H1 (cell line): ENCODE data around the gene CCNG2. TPM values are rescaled to one million over a fixed set of nuclear protein-coding genes. Genes with fewer than 3 reads are reported as not detected.
A peak's percentile ranks its signal among the peaks of the same experiment; 100 is the strongest.

Experiments
- CTCF ChIA-PET: fragments of 300-600 bp; sonication (Branson Sonifier 250); formaldehyde crosslinking; loops from one replicate; lab custom pipeline; 2021; ENCODE audit not compliant: partially characterized antibody; lab: Charles Lee
- POLR2A ChIA-PET: fragments of 300-600 bp; sonication (Branson Sonifier 250); formaldehyde crosslinking; loops from one replicate; lab custom pipeline; 2021; ENCODE audit warnings: inconsistent platforms; ENCODE audit not compliant: partially characterized antibody; lab: Charles Lee
- DNase-seq, 2 experiments: peaks; one replicate each; pipeline versions ENCODE4 v3.0.0 to v3.0.0-alpha.2; 2010 to 2022; ENCODE audit warnings: low spot score in 2 of 2, low read depth in 1 of 2, mixed read lengths in 1 of 2
- FAIRE-seq: peaks from 2 replicates; lab custom pipeline; 2011; peaks lifted over from hg19 to GRCh38; lab: Jason Lieb, UNC
- H2AFZ ChIP-seq: 2 replicates; pipeline ENCODE4 v1.8.1; 2012; ENCODE audit warnings: low read length, inconsistent platforms
- H2AK5ac ChIP-seq: 2 replicates; pipeline ENCODE4 v1.6.1; 2013; ENCODE audit warnings: low read depth, low read length
- H2BK120ac ChIP-seq: replicated peaks from 2 replicates; pipeline ENCODE3; 2013; ENCODE audit warnings: low read depth, low read length, inconsistent platforms
- H2BK12ac ChIP-seq: 2 replicates; pipeline ENCODE4 v1.6.1; 2013; ENCODE audit warnings: low read depth, low read length
- H2BK15ac ChIP-seq: 2 replicates; pipeline ENCODE4 v1.6.1; 2013; ENCODE audit warnings: low read length
- H2BK20ac ChIP-seq: 2 replicates; pipeline ENCODE4 v1.6.1; 2013; ENCODE audit warnings: low read length
- H2BK5ac ChIP-seq: 2 replicates; pipeline ENCODE4 v1.6.1; 2013; ENCODE audit warnings: low read depth, low read length
- H3K14ac ChIP-seq: 2 replicates; pipeline ENCODE4 v1.6.1; 2013; ENCODE audit warnings: inconsistent platforms; ENCODE audit not compliant: insufficient read length
- H3K18ac ChIP-seq: 2 replicates; pipeline ENCODE4 v1.6.1; 2013; ENCODE audit warnings: low read length; ENCODE audit errors: extremely low read depth
- H3K23ac ChIP-seq: 2 replicates; pipeline ENCODE4 v1.6.1; 2013; ENCODE audit warnings: inconsistent platforms; ENCODE audit not compliant: insufficient read length
- H3K23me2 ChIP-seq: 2 replicates; pipeline ENCODE4 v1.6.1; 2013; ENCODE audit warnings: low read depth, low read length
- H3K27ac ChIP-seq: 2 replicates; pipeline ENCODE4 v1.6.1; 2011; ENCODE audit warnings: low read depth, low read length, inconsistent platforms
- H3K27me3 ChIP-seq, 4 experiments: replicated peaks in 1 of 4; 1 replicate in 1 of 4; 2 replicates in 3 of 4; pipeline versions ENCODE4 v1.6.1 to v1.8.1; 2011 to 2013; ENCODE audit warnings: low read length in 3 of 4, mild to moderate bottlenecking in 3 of 4, inconsistent platforms in 2 of 4, mixed read lengths in 2 of 4, moderate library complexity in 1 of 4; ENCODE audit not compliant: control insufficient read depth in 3 of 4, insufficient read depth in 3 of 4; ENCODE audit errors: extremely low read depth in 1 of 4
- H3K36me3 ChIP-seq, 4 experiments: 2 replicates each; pipeline versions ENCODE4 v1.6.1 to v1.8.1; 2011 to 2013; ENCODE audit warnings: mild to moderate bottlenecking in 4 of 4, low read length in 3 of 4, moderate library complexity in 2 of 4, control low read depth in 1 of 4, inconsistent platforms in 1 of 4; ENCODE audit not compliant: insufficient read depth in 4 of 4, control insufficient read depth in 2 of 4
- H3K4ac ChIP-seq: replicated peaks from 2 replicates; pipeline ENCODE3; 2013; ENCODE audit warnings: low read length, low read depth, mixed read lengths, inconsistent platforms; ENCODE audit not compliant: insufficient read length
- H3K4me1 ChIP-seq, 4 experiments: replicated peaks in 1 of 4; 1 replicate in 1 of 4; 2 replicates in 3 of 4; pipeline versions ENCODE4 v1.6.1 to v1.8.1; 2011 to 2013; ENCODE audit warnings: low read length in 3 of 4, inconsistent platforms in 2 of 4, mixed read lengths in 1 of 4; ENCODE audit not compliant: insufficient read depth in 4 of 4, control insufficient read depth in 3 of 4
- H3K4me2 ChIP-seq, 2 experiments: 2 replicates each; pipeline versions ENCODE4 v1.6.1 to v1.8.1; 2011 to 2013; ENCODE audit warnings: low read depth in 2 of 2, low read length in 2 of 2, control low read depth in 1 of 2, inconsistent platforms in 1 of 2, mild to moderate bottlenecking in 1 of 2; ENCODE audit not compliant: insufficient read depth in 1 of 2
- H3K4me3 ChIP-seq, 4 experiments: fragments of 200-600, 300-600 bp in 1 of 4; sonication (generic), shearing (Covaris generic), sonication (Bioruptor Twin) in 1 of 4; 2 replicates each; pipeline versions ENCODE4 v1.5.1 to v1.8.1; 2011 to 2016; ENCODE audit warnings: low read length in 4 of 4, low read depth in 3 of 4, control low read depth in 2 of 4, inconsistent platforms in 2 of 4, mild to moderate bottlenecking in 2 of 4, mixed read lengths in 1 of 4, moderate library complexity in 1 of 4; ENCODE audit not compliant: insufficient read depth in 2 of 4; ENCODE audit errors: extremely low read depth in 1 of 4
- H3K56ac ChIP-seq: replicated peaks from 2 replicates; pipeline ENCODE3; 2013; ENCODE audit warnings: low read depth, mild to moderate bottlenecking, mixed read lengths, low read length, inconsistent platforms; ENCODE audit not compliant: insufficient read length
- H3K79me1 ChIP-seq: 2 replicates; pipeline ENCODE4 v1.6.1; 2013; ENCODE audit warnings: low read depth, low read length, control low read depth
- H3K79me2 ChIP-seq, 2 experiments: 2 replicates each; pipeline versions ENCODE4 v1.6.1 to v1.8.1; 2012 to 2013; ENCODE audit warnings: low read length in 2 of 2, mild to moderate bottlenecking in 2 of 2, inconsistent platforms in 1 of 2; ENCODE audit not compliant: insufficient read depth in 2 of 2, control insufficient read depth in 1 of 2
- H3K9ac ChIP-seq, 4 experiments: replicated peaks in 1 of 4; 1 replicate in 1 of 4; 2 replicates in 3 of 4; pipeline versions ENCODE4 v1.6.1 to v1.8.1; 2011 to 2013; ENCODE audit warnings: low read depth in 3 of 4, low read length in 3 of 4, control low read depth in 2 of 4, mild to moderate bottlenecking in 2 of 4, moderate library complexity in 2 of 4, inconsistent platforms in 1 of 4; ENCODE audit errors: extremely low read depth in 1 of 4
- H3K9me3 ChIP-seq, 2 experiments: 2 replicates each; pipeline versions ENCODE4 v1.6.1 to v1.8.1; 2012 to 2013; ENCODE audit warnings: mild to moderate bottlenecking in 2 of 2, moderate library complexity in 2 of 2, control low read depth in 1 of 2, inconsistent platforms in 1 of 2, low read depth in 1 of 2, low read length in 1 of 2, mixed read lengths in 1 of 2; ENCODE audit not compliant: insufficient read depth in 2 of 2
- H4K20me1 ChIP-seq, 2 experiments: replicated peaks in 1 of 2; 2 replicates each; pipeline versions ENCODE3 to v1.8.1; 2011 to 2013; ENCODE audit warnings: inconsistent platforms in 2 of 2, low read length in 2 of 2, mild to moderate bottlenecking in 1 of 2; ENCODE audit not compliant: insufficient read depth in 2 of 2, control insufficient read depth in 1 of 2
- H4K5ac ChIP-seq: 2 replicates; pipeline ENCODE4 v1.6.1; 2013; ENCODE audit warnings: low read length, low read depth, mixed read lengths, inconsistent platforms; ENCODE audit not compliant: insufficient read length
- H4K8ac ChIP-seq: 2 replicates; pipeline ENCODE4 v1.8.0; 2013; ENCODE audit warnings: mild to moderate bottlenecking, moderate library complexity, low read length, inconsistent platforms; ENCODE audit not compliant: insufficient read depth; ENCODE audit errors: extremely low read depth
- H4K91ac ChIP-seq: replicated peaks from 2 replicates; pipeline ENCODE3; 2013; ENCODE audit warnings: low read length, mixed read lengths, inconsistent platforms; ENCODE audit not compliant: insufficient read length
- BRCA1 ChIP-seq: IDR thresholded peaks from 2 replicates; pipeline ENCODE4 v1.6.1; 2012; ENCODE audit warnings: low read depth, low read length, improper control_type of control experiment
- EP300 ChIP-seq, 2 experiments: IDR thresholded peaks; 1 replicate in 1 of 2; 2 replicates in 1 of 2; pipeline ENCODE4 v1.6.1; 2011 to 2012; ENCODE audit warnings: low read depth in 2 of 2, low read length in 2 of 2, mild to moderate bottlenecking in 2 of 2, borderline replicate concordance in 1 of 2, inconsistent platforms in 1 of 2, moderate library complexity in 1 of 2
- GABPA ChIP-seq: IDR thresholded peaks from 2 replicates; pipeline ENCODE4 v1.6.1; 2011; ENCODE audit warnings: mild to moderate bottlenecking, low read length, moderate library complexity, borderline replicate concordance; ENCODE audit not compliant: insufficient read depth
- HDAC2 ChIP-seq, 2 experiments: fragments of 300-600 bp in 1 of 2; sonication (generic) in 1 of 2; IDR thresholded peaks; 2 replicates each; pipeline ENCODE4 v1.6.1; 2011 to 2012; ENCODE audit warnings: low read depth in 2 of 2, low read length in 2 of 2, mild to moderate bottlenecking in 2 of 2, moderate library complexity in 2 of 2, borderline replicate concordance in 1 of 2, inconsistent platforms in 1 of 2
- KDM5A ChIP-seq: fragments of 200-600 bp; IDR thresholded peaks from 2 replicates; pipeline ENCODE4 v1.7.1; 2012; ENCODE audit warnings: mild to moderate bottlenecking, low read length, inconsistent platforms, mixed read lengths
- POU5F1 ChIP-seq: IDR thresholded peaks from 2 replicates; pipeline ENCODE4 v1.6.1; 2011; ENCODE audit warnings: low read depth, mild to moderate bottlenecking, low read length, moderate library complexity
- SIRT6 ChIP-seq: IDR thresholded peaks from one replicate; pipeline ENCODE4 v1.7.1; 2012; ENCODE audit warnings: low read length, inconsistent platforms
- WGBS, 2 experiments: shearing (Covaris generic) in 1 of 2; methylation state at CpG; one replicate each; pipeline versions ENCODE4 v1.1.6 to v1.1.7; 2013 to 2015; ENCODE audit warnings: low lambda C conversion rate in 2 of 2, mixed read lengths in 2 of 2, inconsistent platforms in 1 of 2, low coverage in 1 of 2, missing lambda C conversion rate in 1 of 2; ENCODE audit not compliant: insufficient replicate concordance in 2 of 2, insufficient coverage in 1 of 2, insufficient read length in 1 of 2; ENCODE audit errors: extremely low coverage in 1 of 2, missing lambda C conversion rate in 1 of 2; 5-methylcytosine and 5-hydroxymethylcytosine counted together
- polyA plus RNA-seq, 7 experiments: library from polyadenylated mRNA; depleted of rRNA in 3 of 7; stranded (reverse) in 5 of 7; unstranded in 2 of 7; fragments of >200 nt in 5 of 7; fragments of 200-250 nt in 2 of 7; gene quantifications; 1 replicate in 5 of 7; 2 replicates in 1 of 7; 4 replicates in 1 of 7; pipeline versions ENCODE4 v1.2.1 to v1.2.3, GENCODE V29; 2011 to 2013; ENCODE audit warnings: missing spikeins in 2 of 7, mixed read lengths in 2 of 7
- total RNA-seq: library from RNA; stranded (reverse); fragmentation: NEBNext Ultra II Directional; extraction: Animal tissue kit (Norgen Biotek cat#: 25700); gene quantifications from 2 replicates; pipeline ENCODE4 v1.2.1, GENCODE V29; 2021
- TF ChIP-seq, protein P1 (sequence below): IDR thresholded peaks from 2 replicates; pipeline ENCODE4 v1.6.1; 2011; ENCODE audit warnings: low read length, improper control_type of control experiment

The CCNG2 gene
- total and polyA plus RNA-seq, 2 of the 8 experiments (the other 6 are each of a cell fraction or from before 2014, with no cell fraction given), result 3.5 to 13.9 TPM

GRCh38 chr4:77127837-77128621 is 29.0 kb upstream of the CCNG2 start:
- POLR2A ChIA-PET, result interaction anchor here (0.8 to 1.0 kb wide), 2 partner anchors 30 to 60 kb away, joined by 3 to 4 read pairs; no protein-coding TSS in a partner anchor

More at GRCh38 chr4:77127837-77128621, 29.0 kb upstream of the CCNG2 start:
- Histone ChIP-seq H4K8ac (no peak overlapping the region), H3K23ac (no peak overlapping the region), H3K56ac (no peak overlapping the region), H2BK20ac (0 out of 2 replicates have a peak overlapping the region, but pooled peaks have one; percentile 72), H2AFZ (peak overlapping the region; percentile 86), H4K91ac (no peak overlapping the region), H3K9ac (no peak overlapping the region), H2BK12ac (0 out of 2 replicates have a peak overlapping the region, but pooled peaks have one; percentile 60), H4K20me1 (no peaks in the 10 kb centered on the region), H3K27me3 (no peaks in the 10 kb centered on the region), H3K9me3 (no peaks in the 10 kb centered on the region), H3K79me1 (no peaks in the 10 kb centered on the region), H2BK120ac (no peak overlapping the region), H2BK5ac (no peak overlapping the region; the same call in 1 of the 2 replicates), H3K79me2 (no peaks in the 10 kb centered on the region), H3K4ac (no peak overlapping the region), H3K18ac (no peak overlapping the region; the same call in 1 of the 2 replicates), H4K5ac (no peak overlapping the region), H3K27ac (no peak overlapping the region), H2AK5ac (no peak overlapping the region), H3K4me3 (no peak overlapping the region), H3K4me2 (peak overlapping the region; percentile 22 to 35; a peak in 2 of 4 replicates), H3K36me3 (no peaks in the 10 kb centered on the region), H3K14ac (no peak overlapping the region), H2BK15ac (0 out of 2 replicates have a peak overlapping the region, but pooled peaks have one; percentile 29), H3K23me2 (no peaks in the 10 kb centered on the region), H3K4me1 (peaks cover 0 to 5% (median 0%) of the 10 kb centered on the region in 4 experiments; a peak in 3 of 7 replicates)
- CTCF ChIA-PET, result interaction anchor here (1.2 to 2.9 kb wide), 5 partner anchors 10 to 83 kb away, joined by 3 to 17 read pairs (median 8); no protein-coding TSS in a partner anchor
- TF ChIP-seq POU5F1 (no peak), EP300 (IDR thresholded peaks at IDR 0.05; ENCODE audit: borderline replicate concordance in 1 of 2, low read depth in 2 of 2, low read length in 2 of 2) (no peak), KDM5A (no peak), HDAC2 (IDR thresholded peaks at IDR 0.05; ENCODE audit: borderline replicate concordance in 1 of 2, low read depth in 2 of 2, low read length in 2 of 2) (no peak), GABPA (no peak), SIRT6 (no peak), BRCA1 (no peak)
- TF ChIP-seq, protein P1, sequence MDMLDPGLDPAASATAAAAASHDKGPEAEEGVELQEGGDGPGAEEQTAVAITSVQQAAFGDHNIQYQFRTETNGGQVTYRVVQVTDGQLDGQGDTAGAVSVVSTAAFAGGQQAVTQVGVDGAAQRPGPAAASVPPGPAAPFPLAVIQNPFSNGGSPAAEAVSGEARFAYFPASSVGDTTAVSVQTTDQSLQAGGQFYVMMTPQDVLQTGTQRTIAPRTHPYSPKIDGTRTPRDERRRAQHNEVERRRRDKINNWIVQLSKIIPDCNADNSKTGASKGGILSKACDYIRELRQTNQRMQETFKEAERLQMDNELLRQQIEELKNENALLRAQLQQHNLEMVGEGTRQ, result no peak
- WGBS, 2 experiments, result 73% methylated on average over 11 of the region's 11 CpGs; no CpG with 5 or more reads in 1 of the 2 experiments
- DNase-seq (no peak), FAIRE-seq (no peak)
